Duodenal mucosa (tissue), 2 donors: ENCODE measurements around the gene MOGAT2.
A peak's percentile ranks its signal among the peaks of the same experiment; 100 is the strongest.

ENCODE experiments used
- H3K27ac ChIP-seq: one replicate; pipeline ENCODE4 v1.7.0; 2013; ENCODE audit warnings: low read depth, low read length
- H3K27me3 ChIP-seq, 2 donors: one replicate each; pipeline ENCODE4 v1.7.0; 2013; ENCODE audit warnings: low read length in 2 of 2, control low read depth in 1 of 2; ENCODE audit not compliant: insufficient read depth in 2 of 2, control insufficient read depth in 1 of 2
- H3K36me3 ChIP-seq, 2 donors: one replicate each; pipeline ENCODE4 v1.7.0; 2013; ENCODE audit warnings: low read length in 2 of 2, control low read depth in 1 of 2; ENCODE audit not compliant: insufficient read depth in 2 of 2, control insufficient read depth in 1 of 2
- H3K4me1 ChIP-seq, 2 donors: one replicate each; pipeline ENCODE4 v1.7.0; 2013; ENCODE audit warnings: low read length in 2 of 2, control low read depth in 1 of 2; ENCODE audit not compliant: insufficient read depth in 2 of 2, control insufficient read depth in 1 of 2
- H3K4me3 ChIP-seq, 2 donors: one replicate each; pipeline ENCODE4 v1.7.0; 2013; ENCODE audit warnings: low read length in 2 of 2, low read depth in 1 of 2
- H3K9ac ChIP-seq, 2 donors: one replicate each; pipeline ENCODE4 v1.7.0; 2013; ENCODE audit warnings: low read length in 2 of 2, low read depth in 1 of 2
- H3K9me3 ChIP-seq, 2 donors: one replicate each; pipeline ENCODE4 v1.7.0; 2013; ENCODE audit warnings: low read length in 2 of 2, control low read depth in 1 of 2; ENCODE audit not compliant: control insufficient read depth in 1 of 2

Gene MOGAT2

DNA sequence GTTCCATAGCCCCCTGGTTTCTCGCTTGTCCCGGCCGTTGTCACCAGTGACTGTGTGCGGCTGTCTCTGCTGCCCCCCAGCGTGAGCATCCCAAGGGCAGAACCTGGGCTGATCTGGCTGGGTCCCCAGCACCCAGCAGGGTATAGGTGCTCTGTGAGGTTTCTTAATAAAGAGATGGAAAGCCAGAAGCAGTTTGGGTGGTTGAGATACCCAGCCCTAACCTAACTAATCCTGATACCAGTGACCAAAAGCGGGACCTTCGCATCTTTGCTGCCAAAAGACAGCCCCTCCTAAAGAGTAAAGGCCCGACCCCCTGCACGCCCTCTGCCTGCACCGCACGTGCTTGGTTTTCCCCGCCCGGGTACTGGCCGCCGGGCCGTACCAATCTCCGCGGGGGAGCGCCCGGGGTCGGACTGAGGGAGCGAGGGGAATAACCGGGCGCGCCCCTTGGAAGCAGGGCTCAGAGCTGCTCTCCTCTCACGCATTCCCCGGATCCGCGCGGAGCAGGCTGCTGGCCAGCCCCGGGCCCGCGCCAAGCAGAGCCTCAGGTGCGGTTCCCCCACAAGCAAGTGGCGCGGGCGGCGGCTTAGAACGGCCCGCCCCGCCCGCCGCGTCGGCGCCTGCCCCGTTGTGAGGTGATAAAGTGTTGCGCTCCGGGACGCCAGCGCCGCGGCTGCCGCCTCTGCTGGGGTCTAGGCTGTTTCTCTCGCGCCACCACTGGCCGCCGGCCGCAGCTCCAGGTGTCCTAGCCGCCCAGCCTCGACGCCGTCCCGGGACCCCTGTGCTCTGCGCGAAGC is 50.7 kb downstream of the MOGAT2 start, which contains the start of gene DGAT2:
Gene DGAT2, plus strand, starts transcription at position 667 of the 797 bp plus-strand sequence. CDS start 214 bp downstream, outside the sequence.
- Histone ChIP-seq H3K36me3 (no peaks in the 10 kb centered on the region), H3K4me3 (peak within 1 kb of the TSS; percentile 46 to 71), H3K9ac (peak within 1 kb of the TSS; percentile 47), H3K27me3 (peaks cover 3 to 7% of the 10 kb centered on the region in 2 donors), H3K9me3 (no peaks in the 10 kb centered on the region), H3K4me1 (peaks cover 14 to 24% of the 10 kb centered on the region in 2 donors), H3K27ac (no peak within 1 kb of the TSS)

DNA sequence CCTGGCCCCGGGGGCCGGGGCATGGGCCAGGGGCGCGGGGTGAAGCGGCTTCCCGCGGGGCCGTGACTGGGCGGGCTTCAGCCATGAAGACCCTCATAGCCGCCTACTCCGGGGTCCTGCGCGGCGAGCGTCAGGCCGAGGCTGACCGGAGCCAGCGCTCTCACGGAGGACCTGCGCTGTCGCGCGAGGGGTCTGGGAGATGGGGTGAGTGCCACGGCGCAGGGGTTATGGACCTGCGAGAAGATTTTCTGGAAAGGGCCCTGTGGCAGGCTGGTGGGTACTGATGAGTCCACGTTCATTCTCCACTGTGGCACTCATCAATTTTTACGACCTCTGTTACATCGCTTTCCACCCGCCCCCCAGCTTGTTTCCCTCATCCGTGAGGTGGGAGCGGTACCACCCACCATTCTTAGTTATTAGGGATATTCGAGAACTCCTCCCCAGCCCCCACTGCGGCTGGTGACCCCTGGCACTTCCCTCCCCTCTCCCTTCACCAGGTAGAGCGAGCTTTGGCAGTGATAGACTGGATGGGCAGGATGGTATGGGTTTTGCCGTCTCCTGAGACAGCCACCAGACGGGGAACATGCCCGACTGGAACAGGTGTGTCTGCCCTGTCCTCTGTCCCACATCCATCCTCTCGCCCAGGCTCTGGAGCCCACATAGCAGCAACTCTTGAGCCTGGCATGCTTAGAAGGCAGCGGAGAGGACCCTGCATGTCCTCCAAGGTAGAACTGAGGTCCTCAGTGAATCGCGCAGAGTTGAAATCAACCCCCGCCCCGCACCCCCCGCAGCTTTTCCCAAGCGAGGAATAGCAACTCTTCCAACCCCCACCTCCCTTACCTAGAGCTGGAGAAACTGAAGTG is 51.5 kb downstream of the MOGAT2 start:
- Histone ChIP-seq H3K9me3 (no peaks in the 10 kb centered on the region), H3K36me3 (no peaks in the 10 kb centered on the region), H3K4me3 (peak overlapping the region; percentile 46 to 71), H3K27me3 (peaks cover 3 to 7% of the 10 kb centered on the region in 2 donors), H3K9ac (peak overlapping the region; percentile 47), H3K4me1 (peaks cover 14 to 24% of the 10 kb centered on the region in 2 donors), H3K27ac (no peak overlapping the region)

DNA sequence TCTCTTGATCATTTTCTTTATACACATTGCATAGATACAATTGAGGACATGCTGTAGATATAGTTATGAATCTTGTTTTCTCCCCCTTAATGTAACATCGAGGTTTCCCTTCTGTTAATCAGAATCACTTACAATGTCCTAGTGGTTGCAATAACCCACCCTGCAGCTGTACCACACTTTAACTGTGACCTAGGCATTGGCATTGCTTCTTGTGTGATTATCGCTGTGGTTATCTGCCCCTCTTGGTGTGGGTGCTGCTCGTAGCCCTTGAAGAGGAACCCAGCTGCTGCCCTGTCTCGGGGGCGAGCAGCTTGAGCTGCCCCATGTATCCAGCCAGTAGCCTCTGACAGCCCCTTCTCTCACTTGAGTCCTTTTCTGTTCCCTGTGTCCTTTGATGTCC is 52.5 kb downstream of the MOGAT2 start:
- Histone ChIP-seq H3K4me1 (peaks cover 14 to 24% of the 10 kb centered on the region in 2 donors), H3K9ac (no peak overlapping the region), H3K9me3 (no peaks in the 10 kb centered on the region), H3K27ac (no peak overlapping the region), H3K27me3 (peaks cover 3 to 7% of the 10 kb centered on the region in 2 donors), H3K4me3 (no peak overlapping the region), H3K36me3 (no peaks in the 10 kb centered on the region)

DNA sequence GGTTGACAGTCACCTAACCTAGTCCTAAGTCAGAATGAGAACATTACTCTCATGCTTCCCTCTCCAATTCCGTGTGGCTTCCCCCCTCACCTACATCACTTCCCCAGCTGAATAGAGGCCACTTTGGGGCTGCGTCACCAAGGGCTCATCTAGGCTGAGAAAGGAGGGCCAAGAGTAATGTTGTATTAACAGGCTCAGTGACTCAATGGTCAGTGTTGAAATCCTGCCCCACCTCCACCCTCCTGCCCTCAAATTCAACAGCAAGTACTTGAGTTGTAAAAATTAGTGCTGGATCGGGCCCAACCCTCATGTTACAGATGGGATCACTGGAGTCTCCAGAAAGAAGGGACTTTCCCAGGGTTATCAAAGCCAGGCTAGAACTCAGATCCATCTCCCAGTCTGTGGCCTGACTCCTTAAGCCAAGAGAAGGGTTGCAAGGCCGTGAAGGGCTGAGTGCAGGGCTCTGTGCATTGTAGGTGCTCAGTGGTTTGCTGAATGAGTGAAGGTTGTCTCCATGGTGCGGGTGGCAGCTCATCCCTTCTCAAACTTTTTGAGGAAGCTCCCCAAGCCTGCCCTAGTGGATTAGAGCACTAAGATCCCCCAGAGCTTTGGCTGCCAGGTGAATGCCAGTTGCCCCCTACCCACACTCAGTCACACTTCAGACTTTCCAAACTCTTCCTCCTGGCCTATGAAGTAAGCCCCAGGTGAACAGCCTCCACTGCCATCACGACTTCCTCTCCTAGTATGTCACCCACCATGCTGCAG is 54.2 kb downstream of the MOGAT2 start:
- Histone ChIP-seq H3K27me3 (peaks cover 0 to 7% of the 10 kb centered on the region in 2 donors), H3K36me3 (no peaks in the 10 kb centered on the region), H3K9ac (no peak overlapping the region), H3K4me1 (peaks cover 14 to 24% of the 10 kb centered on the region in 2 donors), H3K4me3 (no peak overlapping the region), H3K27ac (no peak overlapping the region), H3K9me3 (no peaks in the 10 kb centered on the region)

DNA sequence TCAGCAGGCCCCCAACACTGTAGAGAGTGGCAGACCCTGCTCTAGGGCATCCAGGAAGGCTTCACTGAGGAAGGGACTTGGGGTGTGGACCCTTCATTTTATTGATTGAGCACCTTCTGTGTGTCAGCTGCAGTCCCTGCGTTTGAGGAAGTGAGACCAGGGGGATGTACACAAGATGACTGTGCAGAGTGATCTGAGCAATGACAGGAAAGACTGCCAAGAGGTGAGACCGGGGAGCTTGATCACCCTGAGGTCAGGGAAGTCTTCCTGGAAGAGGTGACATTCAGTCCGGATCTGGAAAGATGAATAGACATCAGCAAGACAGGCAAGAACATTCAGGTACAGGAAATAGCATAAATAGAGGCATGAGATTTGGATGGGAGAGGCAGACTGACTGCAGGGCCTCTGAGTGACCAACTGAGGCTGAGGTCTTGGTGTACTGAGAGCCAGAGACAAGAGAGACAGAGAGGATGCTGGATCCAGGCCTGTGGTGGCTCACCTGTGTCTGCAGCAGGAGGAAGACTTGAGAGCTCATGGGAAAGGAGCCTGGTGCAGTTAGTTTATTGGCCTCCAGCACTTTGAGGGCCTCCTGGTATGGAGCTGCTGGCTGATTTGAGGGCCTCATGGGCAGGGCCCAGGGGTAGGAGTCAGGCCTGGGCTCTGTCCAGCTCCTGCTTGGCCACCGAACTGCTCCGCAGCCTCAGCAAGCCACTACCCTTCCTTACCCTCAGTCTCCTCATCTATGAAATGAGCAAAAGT is 56.1 kb downstream of the MOGAT2 start:
- Histone ChIP-seq H3K27ac (no peak overlapping the region), H3K9me3 (no peaks in the 10 kb centered on the region), H3K27me3 (peaks cover 0 to 7% of the 10 kb centered on the region in 2 donors), H3K4me1 (peaks cover 7 to 17% of the 10 kb centered on the region in 2 donors), H3K9ac (no peak overlapping the region), H3K4me3 (no peak overlapping the region), H3K36me3 (no peaks in the 10 kb centered on the region)

DNA sequence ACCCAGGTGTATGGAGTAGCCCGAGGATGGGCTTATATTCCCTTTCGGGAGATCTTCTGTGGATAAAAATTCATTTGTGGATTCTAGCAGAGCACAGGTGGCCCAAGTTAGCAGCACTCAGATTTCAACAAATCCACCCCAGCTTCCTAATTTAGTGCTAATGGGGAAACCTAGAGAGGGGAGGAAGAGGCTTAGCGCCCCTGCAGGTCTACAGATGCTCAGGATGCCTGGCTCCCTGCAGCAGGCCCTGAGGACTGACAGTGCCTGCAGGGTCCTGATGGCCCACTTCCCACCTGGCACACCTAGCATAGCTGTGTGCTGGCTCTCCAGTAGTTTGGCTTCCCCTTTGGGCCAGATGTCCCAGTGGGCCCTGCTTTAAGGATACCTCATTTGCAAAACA is 57.4 kb downstream of the MOGAT2 start:
- H3K9me3 ChIP-seq, result no peaks in the 10 kb centered on the region
- H3K36me3 ChIP-seq, result no peaks in the 10 kb centered on the region
- H3K27ac ChIP-seq, result no peak overlapping the region
- no peak overlapping the region for H3K9ac ChIP-seq
- peaks cover 0 to 6% of the 10 kb centered on the region in 2 donors for H3K4me1 ChIP-seq
- H3K27me3 ChIP-seq, result no peaks in the 10 kb centered on the region
- H3K4me3 ChIP-seq, result no peak overlapping the region

DNA sequence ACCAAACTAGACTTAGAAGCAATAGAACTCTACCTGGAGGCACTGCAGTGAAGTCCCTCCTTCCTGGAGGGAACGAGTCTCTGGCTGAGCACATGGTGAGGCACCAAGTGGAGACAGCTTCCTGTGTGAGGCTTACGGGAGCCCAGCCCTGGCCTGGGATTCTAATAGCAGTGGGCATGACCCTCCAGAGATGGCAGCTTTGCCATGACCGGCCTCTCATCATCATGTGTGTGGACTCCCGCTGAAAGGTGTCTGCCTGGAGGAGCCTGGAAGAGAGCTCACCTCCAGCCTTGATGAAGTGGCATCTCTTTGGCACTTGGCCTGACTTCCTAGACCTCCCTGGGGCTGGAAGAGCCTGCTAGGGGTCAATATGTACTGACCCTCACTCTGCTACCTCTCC is 58.9 kb downstream of the MOGAT2 start:
- Histone ChIP-seq H3K4me3 (no peak overlapping the region), H3K27me3 (no peaks in the 10 kb centered on the region), H3K4me1 (no peaks in the 10 kb centered on the region), H3K27ac (no peak overlapping the region), H3K36me3 (no peaks in the 10 kb centered on the region), H3K9me3 (no peaks in the 10 kb centered on the region), H3K9ac (no peak overlapping the region)

DNA sequence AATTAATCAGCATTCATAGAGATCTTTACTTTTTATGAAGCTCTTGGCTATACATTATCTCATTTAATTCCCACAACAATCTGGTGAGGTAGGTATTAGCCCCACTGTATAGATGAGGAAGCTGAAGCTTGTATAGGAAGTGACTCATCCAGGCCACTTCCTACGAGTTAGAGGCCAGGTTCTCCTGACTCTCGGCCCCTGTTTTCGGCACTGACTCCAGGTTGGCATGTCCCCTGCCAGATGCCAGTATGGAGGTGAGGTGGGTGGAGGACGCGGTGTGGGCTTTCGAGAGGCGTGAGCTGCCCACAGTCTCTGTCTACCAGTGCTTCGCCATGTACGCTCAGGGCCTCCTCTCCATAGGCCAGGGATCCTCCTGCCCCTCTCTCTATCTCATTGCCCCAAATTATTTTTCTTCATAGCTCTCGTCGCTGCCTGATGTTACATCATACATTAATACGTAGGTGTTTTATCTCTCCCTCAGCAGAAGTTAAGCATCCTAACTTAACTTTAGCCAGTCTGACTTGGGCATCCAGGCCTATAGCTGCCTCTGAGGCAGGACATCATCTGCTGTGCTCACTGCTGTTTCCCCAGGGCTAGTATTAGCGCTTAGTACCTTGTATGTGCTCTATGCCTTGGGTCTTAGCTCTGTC is 59.9 kb downstream of the MOGAT2 start:
- no peak overlapping the region for H3K9ac ChIP-seq
- no peaks in the 10 kb centered on the region for H3K27me3 ChIP-seq
- no peaks in the 10 kb centered on the region for H3K4me1 ChIP-seq
- H3K27ac ChIP-seq, result no peak overlapping the region
- H3K4me3 ChIP-seq, result no peak overlapping the region
- no peaks in the 10 kb centered on the region for H3K36me3 ChIP-seq
- no peaks in the 10 kb centered on the region for H3K9me3 ChIP-seq

DNA sequence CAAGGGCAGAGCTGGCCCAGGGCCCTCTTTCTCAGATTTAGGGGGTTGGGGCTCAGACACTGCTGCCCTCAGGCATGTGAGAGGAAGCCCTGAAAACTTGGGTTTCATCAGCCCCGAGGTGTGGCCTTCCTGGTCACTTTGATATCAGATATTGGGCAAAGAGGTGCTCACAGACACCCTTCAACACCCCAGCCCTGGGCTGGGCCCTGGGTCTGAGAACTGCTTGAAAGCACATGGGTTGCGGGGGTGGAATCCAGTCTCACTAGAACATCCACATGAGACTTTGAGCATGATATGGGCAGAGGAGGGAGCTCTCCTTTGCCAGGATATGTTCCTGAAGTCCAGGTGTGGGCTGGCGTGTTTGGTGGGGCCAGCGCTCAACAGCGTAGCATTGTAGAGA is 61.3 kb downstream of the MOGAT2 start:
- H3K27ac ChIP-seq, result no peak overlapping the region
- H3K9ac ChIP-seq, result no peak overlapping the region
- no peaks in the 10 kb centered on the region for H3K36me3 ChIP-seq
- H3K4me1 ChIP-seq, result peaks cover 0 to 8% of the 10 kb centered on the region in 2 donors
- H3K9me3 ChIP-seq, result no peaks in the 10 kb centered on the region
- no peaks in the 10 kb centered on the region for H3K27me3 ChIP-seq
- no peak overlapping the region for H3K4me3 ChIP-seq
